GM19328 (cell line): ENCODE measurements around the gene ANO2.

ENCODE experiments used
- ATAC-seq: cut with Tn5 transposase; IDR thresholded peaks from one replicate; pipeline ENCODE4 v1.9.1; 2021; ENCODE audit warnings: mild to moderate bottlenecking, moderate library complexity; ENCODE audit not compliant: unreplicated experiment

ANO2 gene

DNA sequence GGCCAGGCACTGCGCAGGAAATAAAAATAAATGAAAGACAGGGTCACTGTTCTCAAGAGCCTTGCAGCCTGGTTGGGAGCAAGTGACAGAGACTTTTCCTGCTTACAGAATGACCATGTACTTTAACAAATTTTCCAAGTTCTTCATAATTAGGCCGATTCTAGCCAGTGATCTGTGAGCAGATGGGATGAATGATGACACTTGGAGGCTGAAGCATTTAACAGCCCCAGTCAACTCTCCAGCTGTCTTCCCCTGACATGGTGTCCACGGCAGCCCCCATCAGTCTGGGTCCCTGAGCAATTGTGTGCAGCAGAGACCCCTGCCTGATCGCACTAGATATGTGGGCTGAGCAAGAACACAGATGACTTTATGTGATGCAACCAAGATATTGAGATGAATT, 314.3 kb downstream of the ANO2 start:
- ATAC-seq: no peak

DNA sequence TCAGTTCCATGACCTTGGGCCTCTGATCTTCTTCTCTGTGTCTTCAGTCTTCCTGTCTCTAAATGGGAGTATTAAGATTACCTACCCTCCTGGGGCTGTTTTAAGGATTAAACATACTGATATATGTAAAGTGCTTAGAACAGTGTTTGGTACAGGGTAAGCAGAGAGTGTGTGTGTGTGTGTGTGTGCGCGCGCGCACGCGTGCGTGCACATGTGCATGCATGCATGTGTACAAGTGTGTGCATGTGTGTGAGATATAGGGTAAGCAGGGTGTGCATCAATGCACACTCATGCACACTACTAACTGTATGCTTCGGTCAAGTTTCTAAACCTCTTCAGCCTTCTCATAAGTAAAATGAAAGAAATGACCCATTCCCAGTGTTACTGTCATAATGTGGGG, 316.6 kb downstream of the ANO2 start:
- no peak for ATAC-seq

- ATAC-seq: no peak
These were observed 317.9 kb downstream of the ANO2 start for GRCh38 chr12:5627053-5627630.

DNA sequence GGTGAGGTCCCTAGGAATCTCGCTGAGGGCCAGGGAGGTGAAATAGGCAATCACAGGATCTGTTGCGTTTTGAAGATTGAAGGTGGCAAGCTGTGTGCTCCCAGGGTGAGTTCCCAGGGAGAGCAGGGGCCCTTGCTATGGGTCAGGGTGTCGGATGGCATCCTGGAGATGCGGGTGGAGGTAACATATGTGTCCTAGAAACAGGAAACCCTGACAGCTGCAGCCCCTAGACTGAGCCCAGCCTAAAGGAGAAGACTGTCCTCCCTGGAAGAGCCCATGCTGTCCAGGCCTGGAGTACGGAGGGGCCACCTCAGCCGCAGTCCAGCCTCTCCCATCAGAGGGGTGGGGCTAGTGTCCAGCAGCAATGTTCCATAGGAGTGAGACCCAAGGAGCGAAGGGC, 318.9 kb downstream of the ANO2 start:
- ATAC-seq: no peak

GRCh38 chr12:5624486-5625272, 320.4 kb downstream of the ANO2 start:
- ATAC-seq: no peak

DNA sequence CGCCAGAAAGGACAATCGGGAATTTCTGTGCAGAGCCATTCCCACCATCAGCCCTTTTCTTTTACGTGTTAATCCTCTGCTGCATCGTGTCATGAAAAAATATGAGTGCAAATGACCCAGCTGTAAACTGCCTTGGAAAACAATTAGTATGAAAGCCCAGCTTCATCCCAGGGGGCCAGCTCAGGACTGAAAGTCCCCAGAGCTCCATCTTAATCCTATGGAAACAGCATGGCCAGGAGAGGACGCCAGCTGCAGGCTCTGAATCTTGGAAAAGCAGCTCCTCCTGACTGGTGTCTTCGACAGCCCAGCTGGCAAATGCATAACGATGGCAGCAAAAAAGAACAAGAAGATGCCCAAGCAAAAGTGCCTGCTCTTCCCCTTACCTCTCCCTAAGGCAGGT, 321.6 kb downstream of the ANO2 start:
- ATAC-seq: no peak

DNA sequence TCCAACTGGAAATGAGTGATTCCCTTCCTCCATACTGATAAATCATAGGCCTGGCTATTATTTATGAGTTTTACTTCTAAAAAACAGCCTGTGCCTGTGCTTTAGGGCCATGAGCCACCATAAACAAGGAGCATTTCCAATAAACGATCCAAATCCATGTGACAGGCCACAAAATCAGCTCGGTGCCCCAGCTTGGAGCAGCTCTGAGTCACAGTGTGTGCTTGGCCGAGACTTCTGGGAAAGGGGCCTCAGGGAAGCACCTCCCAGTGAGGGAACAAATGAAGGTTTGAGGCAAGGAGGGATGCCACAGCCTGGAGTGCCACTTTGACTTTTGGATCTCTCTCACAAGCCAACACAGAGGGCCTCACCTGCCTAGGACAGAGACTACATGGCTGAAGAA, 322.8 kb downstream of the ANO2 start:
- ATAC-seq: no peak

DNA sequence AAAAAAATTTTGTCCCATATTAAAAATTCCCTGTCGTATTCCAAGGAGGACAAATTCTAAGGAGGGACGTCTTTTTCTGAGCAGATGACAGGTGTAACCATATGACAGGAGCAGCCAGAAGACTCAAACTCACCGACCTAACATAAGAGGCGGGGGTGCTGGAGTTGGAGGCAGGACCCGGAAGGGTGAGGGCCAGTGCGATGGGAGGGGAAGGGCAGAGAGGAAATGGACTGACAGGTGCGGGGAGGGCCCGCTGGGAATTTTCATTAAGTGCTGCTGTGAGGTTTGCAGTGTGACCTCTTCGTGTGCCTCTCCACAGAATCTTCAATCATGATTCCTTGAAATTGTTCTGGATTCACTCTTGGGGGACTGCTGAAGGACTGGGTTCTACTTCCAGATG, 323.7 kb downstream of the ANO2 start:
- ATAC-seq: no peak

DNA sequence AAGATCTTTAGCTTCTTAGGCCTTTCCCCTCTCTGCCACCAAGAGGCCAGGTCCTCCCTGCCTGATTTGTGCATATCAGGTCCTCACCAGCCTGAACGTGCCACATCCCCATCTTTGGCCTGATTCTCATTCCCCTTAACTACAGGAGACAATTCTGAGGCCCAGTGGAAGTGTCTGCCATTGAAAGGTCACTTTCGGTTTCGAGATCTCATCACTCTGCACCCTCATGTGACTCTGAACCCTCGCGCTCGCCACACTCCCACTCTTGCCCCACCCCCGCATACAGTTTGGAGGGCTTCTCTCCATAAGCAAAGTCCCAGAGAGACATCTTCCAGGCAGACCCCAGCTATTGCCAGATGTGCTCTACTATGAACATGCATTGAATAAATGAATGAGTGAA, 324.2 kb downstream of the ANO2 start:
- no peak for ATAC-seq

DNA sequence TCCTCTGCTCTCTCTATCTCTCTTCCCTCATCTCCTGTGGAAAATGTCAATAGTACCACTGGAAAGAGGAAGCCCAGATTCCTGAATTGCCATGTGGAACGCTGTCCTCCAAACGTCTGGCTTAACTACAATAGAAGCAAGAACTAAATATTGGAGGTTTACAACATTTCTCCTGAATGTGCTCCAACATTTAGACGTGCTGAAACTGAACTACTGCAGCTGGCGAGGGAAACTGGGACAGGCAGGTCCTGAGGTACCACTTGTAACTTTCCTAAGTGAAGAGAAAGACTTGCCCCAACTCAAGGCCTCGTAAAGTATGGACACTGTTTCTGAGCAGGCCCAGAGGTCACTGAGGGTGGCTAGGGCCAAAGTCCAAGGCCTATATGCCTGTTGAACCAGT, 325.4 kb downstream of the ANO2 start:
- ATAC-seq: no peak

- no peak for ATAC-seq
These were observed 328.2 kb downstream of the ANO2 start for GRCh38 chr12:5616854-5617253.

GRCh38 chr12:5615760-5616159, 329.3 kb downstream of the ANO2 start:
- ATAC-seq: no peak

DNA sequence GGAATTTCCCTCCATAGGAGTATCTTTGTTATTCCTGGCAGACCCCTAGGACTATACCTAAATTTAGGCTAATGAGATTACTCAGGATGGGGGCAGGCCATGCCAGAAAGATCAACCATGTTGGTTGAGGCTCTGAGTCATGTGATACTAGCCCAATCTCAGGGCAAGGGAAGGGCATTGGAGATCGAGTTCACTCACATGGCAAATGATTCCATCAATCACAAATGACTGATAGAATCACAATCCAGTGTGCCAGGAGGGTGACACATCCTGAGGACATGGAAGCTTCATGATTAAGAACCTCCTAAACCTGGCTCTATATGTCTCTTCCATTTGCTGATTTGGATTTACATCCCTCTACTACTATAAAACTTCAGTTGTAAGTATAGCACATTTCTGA, 330.8 kb downstream of the ANO2 start:
- no peak for ATAC-seq

DNA sequence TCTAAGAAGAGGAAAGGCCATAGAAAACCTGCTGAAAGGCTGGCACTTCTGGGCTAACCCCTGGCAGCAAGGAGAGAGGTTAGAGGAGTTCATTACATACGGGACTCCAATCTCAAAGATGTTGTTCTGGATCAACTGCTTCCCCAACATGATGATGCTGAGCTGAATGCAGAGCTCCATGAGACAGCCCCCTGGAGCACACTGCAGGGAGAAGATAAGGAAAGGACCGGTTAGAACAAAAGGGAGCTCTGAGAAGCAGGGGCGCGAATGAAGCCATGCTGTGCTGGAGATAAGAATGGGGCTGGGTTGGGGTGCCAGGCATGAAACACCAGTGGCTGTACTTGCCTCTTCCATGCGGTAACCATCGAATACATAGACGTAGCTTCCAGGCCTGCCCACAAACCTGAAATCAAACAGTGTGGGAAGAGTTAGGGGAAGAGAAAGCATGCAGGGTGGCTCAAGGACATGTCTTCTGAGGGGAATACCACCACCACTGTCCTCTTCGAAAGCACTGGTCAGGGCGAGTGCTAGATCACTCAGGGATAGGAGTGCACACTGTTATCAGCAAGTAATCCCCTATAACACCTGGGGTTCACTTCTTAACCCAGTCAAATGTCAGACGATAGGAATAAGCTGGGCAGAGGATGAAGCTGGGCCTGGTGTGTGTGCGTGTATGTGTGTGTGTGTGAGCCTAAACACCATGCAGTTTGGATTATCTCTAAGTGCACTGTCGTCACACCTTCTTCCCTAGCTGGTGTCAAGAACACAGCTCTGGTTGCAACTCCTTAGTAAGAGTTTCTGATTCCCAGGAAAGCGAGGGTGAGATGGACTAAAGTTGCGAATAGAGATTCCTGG, 332.3 kb downstream of the ANO2 start:
- no peak for ATAC-seq

GRCh38 chr12:5611162-5611561, 333.9 kb downstream of the ANO2 start:
- no peak for ATAC-seq

DNA sequence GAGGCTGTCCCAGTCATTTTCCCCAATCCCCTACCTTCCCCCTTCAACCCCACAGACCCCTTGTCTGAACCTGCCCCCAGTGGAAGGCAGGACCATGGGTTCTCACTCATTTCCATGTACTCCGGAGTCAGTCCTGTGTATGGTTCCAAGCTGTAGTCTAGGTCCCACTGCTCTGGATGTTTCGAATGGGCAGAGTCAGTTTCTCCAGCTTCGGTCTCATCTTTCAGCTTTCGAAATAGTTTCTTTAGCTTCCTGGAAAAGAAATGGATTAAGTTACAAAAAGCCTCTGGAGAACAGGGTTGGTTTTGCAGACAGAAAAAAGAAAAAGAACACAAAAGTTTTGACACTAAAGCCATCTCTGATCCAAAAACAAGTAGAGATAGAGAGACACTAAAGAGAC, 345.7 kb downstream of the ANO2 start:
- no peak for ATAC-seq

GRCh38 chr12:5593998-5594397, 351.1 kb downstream of the ANO2 start:
- ATAC-seq: no peak

DNA sequence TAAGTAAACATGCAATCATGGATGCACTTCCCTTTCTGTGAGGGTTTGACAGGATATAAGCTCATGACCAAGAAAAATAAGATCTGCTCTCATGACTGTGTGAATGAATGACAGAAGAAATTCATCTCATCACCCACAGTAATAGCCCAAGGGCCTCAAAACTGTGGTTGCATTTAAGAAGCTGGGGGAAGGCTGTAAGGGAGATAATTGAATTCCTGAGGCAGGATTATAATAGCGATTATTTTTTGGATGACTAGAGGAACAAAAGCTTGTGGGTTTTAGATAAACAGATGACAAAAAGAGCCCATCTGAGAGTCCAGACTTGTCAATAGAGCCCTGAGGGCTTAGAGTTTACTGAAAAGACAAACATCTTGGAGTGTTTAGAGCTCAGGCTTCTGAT, 352.0 kb downstream of the ANO2 start:
- no peak for ATAC-seq

DNA sequence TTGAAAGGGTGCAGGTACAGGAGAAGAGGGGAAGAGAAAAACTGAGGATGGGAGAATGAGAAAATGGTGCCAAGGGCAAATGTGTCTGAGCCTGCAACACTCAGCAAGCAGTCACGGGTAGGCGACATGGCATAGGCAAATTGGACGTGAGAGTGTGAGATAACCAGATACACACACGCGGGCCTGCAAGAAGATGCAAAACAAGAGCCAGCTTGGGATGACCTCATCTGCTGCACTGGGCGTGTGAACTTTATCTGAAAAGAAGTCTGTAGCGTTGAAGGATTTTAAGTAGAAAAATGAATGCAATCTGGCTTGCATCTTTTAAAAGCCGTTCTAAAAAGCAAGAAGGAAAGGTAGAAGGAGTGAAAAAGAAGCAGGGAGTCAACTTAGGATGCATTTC, 352.7 kb downstream of the ANO2 start:
- no peak for ATAC-seq

DNA sequence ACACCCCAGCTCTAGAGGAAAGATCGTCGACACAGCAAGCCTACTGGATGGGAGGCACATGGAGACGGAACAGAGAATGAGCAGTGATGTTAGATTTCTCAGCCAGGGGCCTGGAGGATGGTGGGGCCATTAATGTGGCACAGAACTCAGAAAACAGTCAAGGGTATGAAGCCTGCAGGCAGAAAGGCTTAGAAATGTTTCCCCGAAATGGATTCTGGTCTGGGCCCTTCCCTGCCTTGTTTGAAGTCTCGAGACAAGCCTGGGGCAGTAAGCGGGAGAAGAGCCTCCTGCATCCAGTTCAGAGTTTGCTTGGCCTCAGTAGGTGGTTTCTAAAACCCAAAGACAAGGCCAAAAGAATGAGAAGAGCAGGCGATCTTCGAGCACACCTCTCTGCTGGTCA, 354.7 kb downstream of the ANO2 start:
- no peak for ATAC-seq

- no peak for ATAC-seq
These were observed 356.0 kb downstream of the ANO2 start for GRCh38 chr12:5589054-5589453.

DNA sequence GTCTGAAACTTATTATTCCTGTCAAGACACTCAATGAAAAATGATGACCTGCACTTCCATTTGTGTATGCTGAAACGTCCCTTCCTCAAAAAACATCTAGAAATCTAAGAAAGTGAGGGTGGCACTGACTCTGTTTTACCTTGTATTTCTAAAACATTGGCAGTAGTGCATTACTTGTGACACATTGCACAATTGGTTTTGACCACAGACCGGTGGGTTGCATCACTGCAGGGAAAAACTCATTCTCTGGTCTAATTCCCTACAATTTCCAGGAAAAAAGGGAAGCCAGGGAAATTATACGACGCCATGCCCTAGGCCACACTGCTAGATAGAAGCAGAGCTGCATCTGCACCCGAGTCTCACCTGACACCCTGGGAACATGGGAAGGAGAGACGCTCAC, 356.5 kb downstream of the ANO2 start:
- no peak for ATAC-seq
